ENCODE data around the gene GTSE1.

DNA sequence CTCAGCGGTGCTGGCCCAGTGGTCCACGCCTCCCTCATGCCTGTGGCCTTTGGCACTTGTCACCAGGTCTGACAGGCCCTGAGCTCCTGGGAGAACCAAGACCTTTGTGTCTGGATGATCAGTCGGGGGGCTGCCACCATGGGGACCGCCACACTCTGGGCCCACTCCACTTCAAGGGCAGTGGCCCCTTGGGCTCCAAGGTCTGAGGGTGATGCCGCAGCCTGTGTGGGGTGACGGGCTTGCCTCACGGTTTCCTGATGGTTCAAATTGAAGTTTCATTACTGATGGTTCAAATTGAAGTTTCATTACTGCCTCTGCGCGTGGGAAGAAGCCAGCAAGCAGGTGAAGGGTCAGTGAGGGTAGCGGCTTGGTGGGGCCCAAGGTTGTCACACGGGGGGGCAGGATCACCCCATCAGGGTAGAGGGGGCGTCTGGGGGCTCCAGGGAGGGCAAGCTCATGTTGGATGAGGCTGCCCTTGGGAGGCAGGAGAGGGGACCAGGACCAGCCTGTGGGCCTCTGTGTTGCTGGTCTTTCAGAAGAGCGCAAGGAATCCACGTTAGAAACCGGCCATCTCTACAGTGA, 66.4 kb downstream of the GTSE1 start:
- TF ChIP-seq, protein P1, sequence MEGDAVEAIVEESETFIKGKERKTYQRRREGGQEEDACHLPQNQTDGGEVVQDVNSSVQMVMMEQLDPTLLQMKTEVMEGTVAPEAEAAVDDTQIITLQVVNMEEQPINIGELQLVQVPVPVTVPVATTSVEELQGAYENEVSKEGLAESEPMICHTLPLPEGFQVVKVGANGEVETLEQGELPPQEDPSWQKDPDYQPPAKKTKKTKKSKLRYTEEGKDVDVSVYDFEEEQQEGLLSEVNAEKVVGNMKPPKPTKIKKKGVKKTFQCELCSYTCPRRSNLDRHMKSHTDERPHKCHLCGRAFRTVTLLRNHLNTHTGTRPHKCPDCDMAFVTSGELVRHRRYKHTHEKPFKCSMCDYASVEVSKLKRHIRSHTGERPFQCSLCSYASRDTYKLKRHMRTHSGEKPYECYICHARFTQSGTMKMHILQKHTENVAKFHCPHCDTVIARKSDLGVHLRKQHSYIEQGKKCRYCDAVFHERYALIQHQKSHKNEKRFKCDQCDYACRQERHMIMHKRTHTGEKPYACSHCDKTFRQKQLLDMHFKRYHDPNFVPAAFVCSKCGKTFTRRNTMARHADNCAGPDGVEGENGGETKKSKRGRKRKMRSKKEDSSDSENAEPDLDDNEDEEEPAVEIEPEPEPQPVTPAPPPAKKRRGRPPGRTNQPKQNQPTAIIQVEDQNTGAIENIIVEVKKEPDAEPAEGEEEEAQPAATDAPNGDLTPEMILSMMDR (IDR thresholded peaks at IDR 0.05): no peak
- TF ChIP-seq POLR2A (IDR thresholded peaks at IDR 0.05): no peak
